Panc1 (cell line): ENCODE measurements around the gene UAP1. TPM values are rescaled to one million over a fixed set of nuclear protein-coding genes. Genes with fewer than 3 reads are reported as not detected.
A peak's percentile ranks its signal among the peaks of the same experiment; 100 is the strongest.

ENCODE experiments used
- ATAC-seq: fragments of 200-7000 bp; cut with Tn5 transposase; 2 replicates; pipeline ENCODE4 v1.9.1; 2020; ENCODE audit warnings: mild to moderate bottlenecking, moderate library complexity
- BruUV-seq: library from RNA; stranded (reverse); fragments of 400-500 nt; replicated peaks from 2 replicates; lab custom pipeline; 2021; lab: Mats Ljungman, UMichigan
- CTCF ChIA-PET: fragments of 300-600 bp; sonication (Branson Sonifier 250); formaldehyde crosslinking; loops from one replicate; lab custom pipeline; 2022; ENCODE audit warnings: antibody characterized with exemption; lab: Charles Lee
- POLR2A ChIA-PET: fragments of 300-600 bp; sonication (Branson Sonifier 250); formaldehyde crosslinking; loops from one replicate; lab custom pipeline; 2022; ENCODE audit warnings: antibody characterized with exemption; lab: Charles Lee
- DNase-seq: peaks from one replicate; pipeline ENCODE4 v3.0.0-alpha.2; 2010; ENCODE audit warnings: low read depth, low spot score
- H3K27ac ChIP-seq: 2 replicates; pipeline ENCODE4 v1.5.1; 2011; ENCODE audit warnings: mild to moderate bottlenecking, low read length, inconsistent platforms
- H3K27me3 ChIP-seq: fragments of 200-500 bp; sonication (Bioruptor generic); 2 replicates; pipeline ENCODE4 v1.6.0; 2014; ENCODE audit warnings: low read length, inconsistent platforms; ENCODE audit not compliant: control insufficient read depth, insufficient read depth
- H3K36me3 ChIP-seq: fragments of 200-500 bp; sonication (Bioruptor generic); 2 replicates; pipeline ENCODE4 v1.5.1; 2014; ENCODE audit warnings: inconsistent platforms, mild to moderate bottlenecking, low read length, moderate library complexity; ENCODE audit not compliant: control insufficient read depth, insufficient read depth
- H3K4me1 ChIP-seq: 2 replicates; pipeline ENCODE4 v1.5.1; 2011; ENCODE audit warnings: inconsistent platforms, mild to moderate bottlenecking, low read length, moderate library complexity; ENCODE audit not compliant: control insufficient read depth, insufficient read depth
- H3K4me3 ChIP-seq, 2 experiments: 2 replicates each; pipeline ENCODE4 v1.5.1; 2011 to 2012; ENCODE audit warnings: low read depth in 2 of 2, low read length in 2 of 2, mild to moderate bottlenecking in 2 of 2, inconsistent platforms in 1 of 2, moderate library complexity in 1 of 2
- H3K9me3 ChIP-seq: fragments of 200-500 bp; sonication (Bioruptor generic); 2 replicates; pipeline ENCODE4 v1.5.1; 2014; ENCODE audit warnings: low read depth, mild to moderate bottlenecking, inconsistent platforms, low read length, moderate library complexity; ENCODE audit not compliant: control insufficient read depth, insufficient read depth
- CTCF ChIP-seq: fragments of 450-650 bp; IDR thresholded peaks from 2 replicates; pipeline ENCODE4 v1.5.1; 2017; ENCODE audit warnings: mild to moderate bottlenecking
- POLR2AphosphoS5 ChIP-seq: IDR thresholded peaks from 2 replicates; pipeline ENCODE4 v1.6.1; 2012; ENCODE audit warnings: mild to moderate bottlenecking, low read depth, low read length, moderate library complexity
- REST ChIP-seq, 2 experiments: IDR thresholded peaks; 2 replicates each; pipeline ENCODE4 v1.6.1; 2011 to 2012; ENCODE audit warnings: low read depth in 2 of 2, control low read depth in 1 of 2, low read length in 1 of 2, mild to moderate bottlenecking in 1 of 2, moderate library complexity in 1 of 2; ENCODE audit not compliant: insufficient read depth in 1 of 2
- SIN3A ChIP-seq: IDR thresholded peaks from 2 replicates; pipeline ENCODE4 v1.6.1; 2012; ENCODE audit warnings: low read depth, mild to moderate bottlenecking, low read length, moderate library complexity, borderline replicate concordance; ENCODE audit not compliant: insufficient read depth
- TCF7L2 ChIP-seq: IDR thresholded peaks from 2 replicates; pipeline ENCODE4 v1.6.1; 2011; ENCODE audit warnings: mild to moderate bottlenecking, low read depth, low read length, inconsistent platforms
- in situ Hi-C: cut with HindIII; loops from 2 replicates; pipeline ENCODE4 v1.10.0; 2016; ENCODE audit warnings: low sequenced_read_pairs, low pct_unique_long_range_greater_than_20kb
- intact Hi-C: fragments of 100-400 bp; cut with micrococcal nuclease; formaldehyde crosslinking; loops from one replicate; pipeline ENCODE4 v1.10.0; 2022; ENCODE audit not compliant: unreplicated experiment
- total RNA-seq: library from RNA; stranded (reverse); gene quantifications from one replicate; pipeline ENCODE4 v1.2.1, GENCODE V29; 2021; ENCODE audit not compliant: unreplicated experiment

UAP1 gene
- total RNA-seq, 1 experiment from 2014 or later = 97.7 TPM

GRCh38 chr1:162612606-162613400 lies 51.3 kb downstream of the UAP1 start:
- Histone ChIP-seq H3K9me3 (peaks cover 5% of the 10 kb centered on the region; the same call in 1 of the 2 replicates), H3K4me3 (no peak overlapping the region), H3K27me3 (no peaks in the 10 kb centered on the region), H3K36me3 (no peaks in the 10 kb centered on the region), H3K27ac (no peak overlapping the region), H3K4me1 (peaks cover 5% of the 10 kb centered on the region; the same call in 1 of the 2 replicates)
- TF ChIP-seq REST (IDR thresholded peaks at IDR 0.05; ENCODE audit: insufficient read depth in 1 of 2, low read depth in 2 of 2, low read length in 1 of 2) = no peak
- no peak for TF ChIP-seq POLR2AphosphoS5
- no peak for TF ChIP-seq SIN3A
- no peak for TF ChIP-seq TCF7L2
- TF ChIP-seq CTCF = no peak
- ChIA-PET CTCF (interaction anchor here (0.6 to 2.3 kb wide), 2 partner anchors 10 to 187 kb away, joined by 5 to 25 read pairs; no protein-coding TSS in a partner anchor), POLR2A (no interaction called here)
- peak; percentile 56 for ATAC-seq
- no TSS peak for BruUV-seq
- in situ Hi-C loops (no loop called here), intact Hi-C loops (loop anchor here (1.0 kb wide), 1 partner anchor 187 kb away; no protein-coding TSS in a partner anchor)
- DNase-seq = no peak

- TF ChIP-seq TCF7L2 (no peak), REST (IDR thresholded peaks at IDR 0.05; ENCODE audit: insufficient read depth in 1 of 2, low read depth in 2 of 2, low read length in 1 of 2) (no peak), CTCF (no peak), SIN3A (no peak), POLR2AphosphoS5 (no peak)
- ChIA-PET CTCF (interaction anchor here (1.0 kb wide), 1 partner anchor 183 kb away, joined by 18 read pairs; no protein-coding TSS in a partner anchor), POLR2A (no interaction called here)
- in situ Hi-C loops (no loop called here), intact Hi-C loops (no loop called here)
- H3K4me3 ChIP-seq = no peak overlapping the region
- ATAC-seq (no peak), DNase-seq (no peak)
- H3K27ac ChIP-seq = no peak overlapping the region
- no peaks in the 10 kb centered on the region for H3K27me3 ChIP-seq
- H3K4me1 ChIP-seq = peaks cover 5% of the 10 kb centered on the region; the same call in 1 of the 2 replicates
- no peaks in the 10 kb centered on the region for H3K36me3 ChIP-seq
- peaks cover 5% of the 10 kb centered on the region; the same call in 1 of the 2 replicates for H3K9me3 ChIP-seq
- BruUV-seq = no TSS peak
These were observed 55.3 kb downstream of the UAP1 start for GRCh38 chr1:162616848-162617247.
